Breast epithelium (tissue), 4 donors: Measurements from ENCODE around the gene TNFAIP8L1. TPM values are rescaled to one million over a fixed set of nuclear protein-coding genes. Genes with fewer than 3 reads are reported as not detected.

Source experiments
- DNase-seq, 2 donors: peaks; one replicate each; pipeline ENCODE4 v3.0.0-alpha.2; 2019; ENCODE audit warnings: low spot score in 2 of 2
- H3K27ac ChIP-seq, 2 donors: fragments of 200-600 bp; sonication (generic) in 1 of 2; one replicate each; pipeline ENCODE4 v1.5.1; 2016 to 2019; ENCODE audit warnings: mild to moderate bottlenecking in 1 of 2
- H3K27me3 ChIP-seq, 2 donors: fragments of 200-600 bp; sonication (generic) in 1 of 2; one replicate each; pipeline versions ENCODE4 v1.5.1 to v1.6.0; 2017 to 2019; ENCODE audit warnings: control low read depth in 1 of 2, mild to moderate bottlenecking in 1 of 2
- H3K36me3 ChIP-seq: fragments of 200-600 bp; one replicate; pipeline ENCODE4 v1.5.1; 2019
- H3K4me1 ChIP-seq, 2 donors: fragments of 200-600 bp; sonication (generic); one replicate each; pipeline ENCODE4 v1.5.1; 2016 to 2019; ENCODE audit warnings: control low read depth in 1 of 2
- H3K4me3 ChIP-seq, 3 donors: fragments of 200-600 bp; sonication (generic); 1 replicate in 2 of 3; 2 replicates in 1 of 3; pipeline ENCODE4 v1.5.1; 2016 to 2019; ENCODE audit warnings: mild to moderate bottlenecking in 3 of 3, moderate library complexity in 2 of 3
- H3K9me3 ChIP-seq, 2 donors: fragments of 200-600 bp; sonication (generic) in 1 of 2; one replicate each; pipeline ENCODE4 v1.5.1; 2016 to 2019; ENCODE audit warnings: control low read depth in 1 of 2
- POLR2A ChIP-seq: fragments of 450-650 bp; IDR thresholded peaks from one replicate; pipeline ENCODE4 v1.6.1; 2016; ENCODE audit warnings: antibody characterized with exemption, mild to moderate bottlenecking, moderate library complexity
- POLR2AphosphoS5 ChIP-seq, 3 donors: sonication (generic); formaldehyde crosslinking; IDR thresholded peaks; one replicate each; pipeline ENCODE4 v1.6.1; 2017; ENCODE audit warnings: antibody characterized with exemption in 3 of 3
- intact Hi-C: fragments of 100-400 bp; cut with DNase I; formaldehyde crosslinking; loops from one replicate; pipeline ENCODE4 v1.15.1; 2023; ENCODE audit warnings: low total_unique reads
- total RNA-seq, 3 donors: library from RNA; depleted of rRNA; stranded (reverse); fragments of >200 nt; gene quantifications; one replicate each; pipeline ENCODE4 v1.1.0, GENCODE V29; 2016
- TF ChIP-seq, protein P1 (sequence below), 3 donors: fragments of 450-650 bp; IDR thresholded peaks; one replicate each; pipeline ENCODE4 v1.5.1; 2016 to 2017; ENCODE audit warnings: antibody characterized with exemption in 3 of 3, mild to moderate bottlenecking in 3 of 3, moderate library complexity in 3 of 3

TNFAIP8L1 gene
- total RNA-seq, 3 donors from 2014 or later: 1.6 to 3.6 (median 2.9) TPM

DNA sequence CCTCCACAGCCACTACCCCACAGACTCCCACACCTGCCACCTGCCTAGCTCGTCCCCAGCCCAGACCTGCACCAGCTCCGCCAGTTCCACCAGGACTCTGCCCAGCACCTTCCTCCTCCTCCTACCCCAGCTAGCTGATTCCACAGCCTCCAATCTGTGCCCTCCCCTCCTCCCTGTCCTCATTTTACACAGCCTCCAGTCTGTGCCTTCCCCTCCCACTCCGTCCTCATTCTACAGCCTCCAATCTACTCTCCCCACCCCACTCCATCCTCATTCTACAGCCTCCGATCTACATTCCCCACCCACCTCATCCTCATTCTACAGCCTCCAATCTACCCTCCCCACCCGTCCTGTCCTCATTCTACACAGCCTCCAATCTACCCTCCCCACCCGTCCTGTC is 23.5 kb downstream of the TNFAIP8L1 start:
- Histone ChIP-seq H3K9me3 (peaks cover 10 to 12% of the 10 kb centered on the region in 2 donors), H3K27ac (no peak overlapping the region), H3K36me3 (peaks cover 17% of the 10 kb centered on the region), H3K4me3 (no peak overlapping the region), H3K4me1 (no peaks in the 10 kb centered on the region), H3K27me3 (no peaks in the 10 kb centered on the region)
- intact Hi-C loops: no loop called here
- no peak for TF ChIP-seq POLR2AphosphoS5 (IDR thresholded peaks at IDR 0.05)
- no peak for TF ChIP-seq POLR2A
- TF ChIP-seq, protein P1, sequence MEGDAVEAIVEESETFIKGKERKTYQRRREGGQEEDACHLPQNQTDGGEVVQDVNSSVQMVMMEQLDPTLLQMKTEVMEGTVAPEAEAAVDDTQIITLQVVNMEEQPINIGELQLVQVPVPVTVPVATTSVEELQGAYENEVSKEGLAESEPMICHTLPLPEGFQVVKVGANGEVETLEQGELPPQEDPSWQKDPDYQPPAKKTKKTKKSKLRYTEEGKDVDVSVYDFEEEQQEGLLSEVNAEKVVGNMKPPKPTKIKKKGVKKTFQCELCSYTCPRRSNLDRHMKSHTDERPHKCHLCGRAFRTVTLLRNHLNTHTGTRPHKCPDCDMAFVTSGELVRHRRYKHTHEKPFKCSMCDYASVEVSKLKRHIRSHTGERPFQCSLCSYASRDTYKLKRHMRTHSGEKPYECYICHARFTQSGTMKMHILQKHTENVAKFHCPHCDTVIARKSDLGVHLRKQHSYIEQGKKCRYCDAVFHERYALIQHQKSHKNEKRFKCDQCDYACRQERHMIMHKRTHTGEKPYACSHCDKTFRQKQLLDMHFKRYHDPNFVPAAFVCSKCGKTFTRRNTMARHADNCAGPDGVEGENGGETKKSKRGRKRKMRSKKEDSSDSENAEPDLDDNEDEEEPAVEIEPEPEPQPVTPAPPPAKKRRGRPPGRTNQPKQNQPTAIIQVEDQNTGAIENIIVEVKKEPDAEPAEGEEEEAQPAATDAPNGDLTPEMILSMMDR (IDR thresholded peaks at IDR 0.05): no peak
- no peak for DNase-seq

GRCh38 chr19:4664642-4665041 is 25.3 kb downstream of the TNFAIP8L1 start:
- Histone ChIP-seq H3K4me3 (no peak overlapping the region), H3K27ac (no peak overlapping the region), H3K27me3 (no peaks in the 10 kb centered on the region), H3K9me3 (no peaks in the 10 kb centered on the region), H3K4me1 (peaks cover 0 to 4% of the 10 kb centered on the region in 2 donors), H3K36me3 (peaks cover 7% of the 10 kb centered on the region)
- intact Hi-C loops: no loop called here
- no peak for TF ChIP-seq POLR2AphosphoS5 (IDR thresholded peaks at IDR 0.05)
- TF ChIP-seq, protein P1 (IDR thresholded peaks at IDR 0.05): no peak
- TF ChIP-seq POLR2A: no peak
- DNase-seq: no peak

DNA sequence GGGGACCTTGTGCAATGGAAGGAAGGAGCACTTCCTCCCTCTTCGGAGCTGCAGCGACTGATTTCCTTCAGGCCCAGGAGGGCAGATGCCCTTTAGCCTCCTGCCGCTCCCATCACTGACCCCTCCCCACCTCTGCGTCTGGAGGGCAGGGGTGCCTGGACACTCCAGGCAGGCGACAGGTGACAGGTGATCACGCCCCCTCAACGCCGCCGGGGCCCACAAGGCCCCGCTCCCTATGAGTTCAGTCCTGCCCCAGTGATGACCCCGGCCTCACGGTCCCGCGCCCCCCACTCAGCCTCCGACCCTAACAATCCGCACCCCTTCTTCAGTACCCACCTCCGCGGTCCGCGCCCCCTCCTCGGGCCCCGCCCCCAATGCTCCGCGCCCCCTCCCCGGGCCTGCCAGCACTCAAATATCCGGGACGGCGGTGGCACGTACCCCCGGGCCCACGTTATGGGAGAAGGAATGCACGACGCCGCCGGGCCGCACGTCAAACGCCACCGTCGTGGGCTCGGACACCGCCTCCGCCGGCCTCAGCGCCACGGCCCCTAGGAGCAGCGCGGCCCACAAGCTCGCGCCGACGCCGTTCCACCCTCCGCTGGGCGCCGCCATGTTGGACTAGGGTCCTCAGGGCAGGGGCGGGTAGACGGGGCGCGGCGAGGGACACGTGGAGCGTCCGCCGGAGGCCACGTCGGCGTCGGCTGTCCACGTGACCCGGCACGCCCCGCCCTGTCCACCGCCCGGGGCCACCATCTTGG is 30.6 kb downstream of the TNFAIP8L1 start, which contains the start of gene MYDGF:
TSS of gene MYDGF (minus strand) at position 620 of the 758 bp plus-strand sequence. CDS start at position 612, 8 bp downstream.
- TF ChIP-seq POLR2AphosphoS5 (IDR thresholded peaks at IDR 0.05) (peak; percentile 74 to 80 (median 77)), POLR2A (no peak)
- TF ChIP-seq, protein P1 (IDR thresholded peaks at IDR 0.05): no peak
- Histone ChIP-seq H3K27me3 (no peaks in the 10 kb centered on the region), H3K36me3 (no peaks in the 10 kb centered on the region), H3K27ac (peak within 1 kb of the TSS; percentile 84 to 88), H3K4me1 (peaks cover 0 to 4% of the 10 kb centered on the region in 2 donors), H3K9me3 (no peaks in the 10 kb centered on the region), H3K4me3 (peak within 1 kb of the TSS; percentile 93 to 99 (median 97))
- intact Hi-C loops: loop anchor here (5.0 kb wide), 1 partner anchor 1618 kb away; no protein-coding TSS in a partner anchor
- DNase-seq: peak; percentile 77 to 91

GRCh38 chr19:4671185-4671851 is 32.0 kb downstream of the TNFAIP8L1 start:
- Histone ChIP-seq H3K36me3 (no peaks in the 10 kb centered on the region), H3K27me3 (no peaks in the 10 kb centered on the region), H3K27ac (peak overlapping the region; percentile 84 to 88), H3K9me3 (no peaks in the 10 kb centered on the region), H3K4me1 (peaks cover 0 to 4% of the 10 kb centered on the region in 2 donors), H3K4me3 (no peak overlapping the region)
- no peak for TF ChIP-seq POLR2AphosphoS5 (IDR thresholded peaks at IDR 0.05)
- TF ChIP-seq, protein P1 (IDR thresholded peaks at IDR 0.05): no peak
- TF ChIP-seq POLR2A: no peak
- intact Hi-C loops: loop anchor here (5.0 kb wide), 1 partner anchor 1619 kb away; no protein-coding TSS in a partner anchor
- DNase-seq: no peak

GRCh38 chr19:4673216-4673615 is 33.9 kb downstream of the TNFAIP8L1 start:
- intact Hi-C loops: loop anchor here (5.0 kb wide), 1 partner anchor 1621 kb away; no protein-coding TSS in a partner anchor
- Histone ChIP-seq H3K4me3 (no peak overlapping the region), H3K9me3 (no peaks in the 10 kb centered on the region), H3K27ac (no peak overlapping the region), H3K27me3 (no peaks in the 10 kb centered on the region), H3K36me3 (no peaks in the 10 kb centered on the region), H3K4me1 (peaks cover 0 to 4% of the 10 kb centered on the region in 2 donors)
- no peak for DNase-seq
- TF ChIP-seq POLR2A: no peak
- TF ChIP-seq, protein P1 (IDR thresholded peaks at IDR 0.05): no peak
- no peak for TF ChIP-seq POLR2AphosphoS5 (IDR thresholded peaks at IDR 0.05)
